ENCODE measurements around the gene BARHL1. TPM values are rescaled to one million over a fixed set of nuclear protein-coding genes. Genes with fewer than 3 reads are reported as not detected.

BARHL1 gene
- total and polyA plus RNA-seq, 4 donors = not detected

DNA sequence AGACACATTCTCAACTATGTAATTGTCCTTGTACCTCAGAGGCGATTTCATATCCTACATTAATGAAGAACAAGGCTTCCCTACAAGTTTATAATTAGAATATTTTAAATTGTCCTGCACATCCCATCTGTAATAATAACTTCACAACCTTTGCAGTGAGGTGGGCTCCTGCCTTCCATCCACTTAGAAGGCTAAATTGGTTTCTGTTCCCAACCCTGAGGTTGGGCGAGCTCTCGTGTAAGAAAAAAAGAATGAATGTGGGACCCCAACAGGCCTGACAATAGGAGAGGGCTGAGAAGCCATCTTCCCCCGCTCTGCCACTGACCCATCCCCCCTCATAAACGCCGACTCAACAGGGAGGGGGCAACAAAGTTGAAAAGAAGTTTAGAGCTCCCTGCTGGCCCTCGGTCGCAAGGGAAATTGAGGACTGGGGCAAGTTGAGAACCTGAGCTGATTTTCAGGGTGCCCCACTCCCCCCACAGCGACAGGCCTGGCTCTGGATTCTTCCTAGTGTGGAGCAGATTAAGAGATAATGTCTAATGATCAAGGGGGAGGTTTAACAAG, 9.4 kb downstream of the BARHL1 start:
- H3K27ac ChIP-seq (ENCODE audit: low read depth in 1 of 2, low read length in 1 of 2) = no peak overlapping the region
- peaks cover 0 to 6% (median 0%) of the 10 kb centered on the region in 5 donors for H3K4me1 ChIP-seq (ENCODE audit: control insufficient read depth in 5 of 5, insufficient read depth in 5 of 5, low read length in 5 of 5)
- DNase-seq = no peak
- H3K9ac ChIP-seq (ENCODE audit: insufficient read depth in 1 of 2, low read length in 2 of 2) = no peak overlapping the region
- no peak for ATAC-seq (ENCODE audit: insufficient read depth, low FRiP score)
- no peak overlapping the region for H3K4me3 ChIP-seq
- peaks cover 0 to 15% (median 6%) of the 10 kb centered on the region in 4 donors for H3K36me3 ChIP-seq (ENCODE audit: control insufficient read depth in 4 of 4, insufficient read depth in 4 of 4, low read length in 4 of 4)
- no peak for TF ChIP-seq CTCF (IDR thresholded peaks at IDR 0.05; ENCODE audit: control extremely low read depth, extremely low read depth)
- 54 to 60% methylated on average over 9 of the region's 9 CpGs for WGBS, 2 donors
- H3K9me3 ChIP-seq (ENCODE audit: control insufficient read depth in 4 of 4, insufficient read depth in 3 of 4, low read length in 3 of 4) = peaks cover 0 to 3% (median 0%) of the 10 kb centered on the region in 4 donors
- H3K27me3 ChIP-seq (ENCODE audit: control insufficient read depth in 3 of 3, insufficient read depth in 3 of 3, low read length in 2 of 3) = peaks cover 13 to 53% (median 46%) of the 10 kb centered on the region in 3 donors

- Histone ChIP-seq H3K36me3 (ENCODE audit: control insufficient read depth in 4 of 4, insufficient read depth in 4 of 4, low read length in 4 of 4) (peaks cover 0 to 20% (median 8%) of the 10 kb centered on the region in 4 donors), H3K4me1 (ENCODE audit: control insufficient read depth in 5 of 5, insufficient read depth in 5 of 5, low read length in 5 of 5) (peaks cover 0 to 4% (median 0%) of the 10 kb centered on the region in 5 donors), H3K9ac (ENCODE audit: insufficient read depth in 1 of 2, low read length in 2 of 2) (no peak overlapping the region), H3K4me3 (no peak overlapping the region), H3K27ac (ENCODE audit: low read depth in 1 of 2, low read length in 1 of 2) (no peak overlapping the region), H3K9me3 (ENCODE audit: control insufficient read depth in 4 of 4, insufficient read depth in 3 of 4, low read length in 3 of 4) (peaks cover 0 to 3% (median 0%) of the 10 kb centered on the region in 4 donors), H3K27me3 (ENCODE audit: control insufficient read depth in 3 of 3, insufficient read depth in 3 of 3, low read length in 2 of 3) (peaks cover 13 to 48% (median 43%) of the 10 kb centered on the region in 3 donors)
- ATAC-seq (ENCODE audit: insufficient read depth, low FRiP score) (no peak), DNase-seq (no peak)
- 75 to 83% methylated on average over 8 of the region's 8 CpGs for WGBS, 2 donors
- no peak for TF ChIP-seq CTCF (IDR thresholded peaks at IDR 0.05; ENCODE audit: control extremely low read depth, extremely low read depth)
Measured at GRCh38 chr9:132592451-132592850, 10.0 kb downstream of the BARHL1 start.

- TF ChIP-seq CTCF (IDR thresholded peaks at IDR 0.05; ENCODE audit: control extremely low read depth, extremely low read depth) = no peak
- Histone ChIP-seq H3K9me3 (ENCODE audit: control insufficient read depth in 4 of 4, insufficient read depth in 3 of 4, low read length in 3 of 4) (peaks cover 0 to 6% (median 0%) of the 10 kb centered on the region in 4 donors), H3K27me3 (ENCODE audit: control insufficient read depth in 3 of 3, insufficient read depth in 3 of 3, low read length in 2 of 3) (peaks cover 2 to 31% (median 26%) of the 10 kb centered on the region in 3 donors), H3K27ac (ENCODE audit: low read depth in 1 of 2, low read length in 1 of 2) (no peak overlapping the region), H3K9ac (ENCODE audit: insufficient read depth in 1 of 2, low read length in 2 of 2) (no peak overlapping the region), H3K4me3 (peak overlapping the region; percentile 6), H3K4me1 (ENCODE audit: control insufficient read depth in 5 of 5, insufficient read depth in 5 of 5, low read length in 5 of 5) (peaks cover 0 to 3% (median 0%) of the 10 kb centered on the region in 5 donors), H3K36me3 (ENCODE audit: control insufficient read depth in 4 of 4, insufficient read depth in 4 of 4, low read length in 4 of 4) (peaks cover 0 to 24% (median 8%) of the 10 kb centered on the region in 4 donors)
- no peak for ATAC-seq (ENCODE audit: insufficient read depth, low FRiP score)
- 96% methylated on average over 13 of the region's 13 CpGs for WGBS, 2 donors
- no peak for DNase-seq
Measured at GRCh38 chr9:132594412-132594811, 12.0 kb downstream of the BARHL1 start.
